ENCODE measurements around the gene PRPS2.

DNA sequence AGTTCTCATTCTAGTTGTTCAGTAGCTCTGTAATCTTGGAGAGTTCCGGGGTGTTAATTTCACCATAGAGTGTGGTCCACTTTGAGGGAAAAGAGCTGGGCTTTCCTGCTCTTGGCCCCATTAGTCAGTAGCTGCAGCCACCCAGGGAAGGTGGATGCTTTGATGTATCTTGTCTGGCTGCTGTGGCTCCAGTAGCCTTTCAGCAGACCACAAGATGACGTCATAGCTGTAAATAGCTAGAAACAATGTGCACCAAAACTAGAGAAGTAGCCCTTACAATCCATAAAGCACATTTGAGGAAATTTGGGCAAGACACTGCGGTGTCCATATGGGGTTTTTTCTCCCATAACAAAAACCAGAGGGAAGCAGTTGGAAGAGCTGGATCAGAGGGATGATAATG, 32.9 kb upstream of the PRPS2 start:
- TF ChIP-seq, protein P1, sequence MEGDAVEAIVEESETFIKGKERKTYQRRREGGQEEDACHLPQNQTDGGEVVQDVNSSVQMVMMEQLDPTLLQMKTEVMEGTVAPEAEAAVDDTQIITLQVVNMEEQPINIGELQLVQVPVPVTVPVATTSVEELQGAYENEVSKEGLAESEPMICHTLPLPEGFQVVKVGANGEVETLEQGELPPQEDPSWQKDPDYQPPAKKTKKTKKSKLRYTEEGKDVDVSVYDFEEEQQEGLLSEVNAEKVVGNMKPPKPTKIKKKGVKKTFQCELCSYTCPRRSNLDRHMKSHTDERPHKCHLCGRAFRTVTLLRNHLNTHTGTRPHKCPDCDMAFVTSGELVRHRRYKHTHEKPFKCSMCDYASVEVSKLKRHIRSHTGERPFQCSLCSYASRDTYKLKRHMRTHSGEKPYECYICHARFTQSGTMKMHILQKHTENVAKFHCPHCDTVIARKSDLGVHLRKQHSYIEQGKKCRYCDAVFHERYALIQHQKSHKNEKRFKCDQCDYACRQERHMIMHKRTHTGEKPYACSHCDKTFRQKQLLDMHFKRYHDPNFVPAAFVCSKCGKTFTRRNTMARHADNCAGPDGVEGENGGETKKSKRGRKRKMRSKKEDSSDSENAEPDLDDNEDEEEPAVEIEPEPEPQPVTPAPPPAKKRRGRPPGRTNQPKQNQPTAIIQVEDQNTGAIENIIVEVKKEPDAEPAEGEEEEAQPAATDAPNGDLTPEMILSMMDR (conservative IDR thresholded peaks at IDR 0.05 in 1 of 2, IDR thresholded peaks at IDR 0.05 in 1 of 2; ENCODE audit: extremely low read depth in 1 of 2, insufficient read depth in 1 of 2, low read depth in 1 of 2, low read length in 2 of 2): no peak
- no peak for TF ChIP-seq EZH2 (IDR thresholded peaks at IDR 0.05; ENCODE audit: borderline replicate concordance, low read length)

All from mammary epithelial cell (primary cell).